ENCODE data around the gene NRXN3.

- TF ChIP-seq EZH2 (IDR thresholded peaks at IDR 0.05; ENCODE audit: borderline replicate concordance) = no peak
- TF ChIP-seq, protein P1, sequence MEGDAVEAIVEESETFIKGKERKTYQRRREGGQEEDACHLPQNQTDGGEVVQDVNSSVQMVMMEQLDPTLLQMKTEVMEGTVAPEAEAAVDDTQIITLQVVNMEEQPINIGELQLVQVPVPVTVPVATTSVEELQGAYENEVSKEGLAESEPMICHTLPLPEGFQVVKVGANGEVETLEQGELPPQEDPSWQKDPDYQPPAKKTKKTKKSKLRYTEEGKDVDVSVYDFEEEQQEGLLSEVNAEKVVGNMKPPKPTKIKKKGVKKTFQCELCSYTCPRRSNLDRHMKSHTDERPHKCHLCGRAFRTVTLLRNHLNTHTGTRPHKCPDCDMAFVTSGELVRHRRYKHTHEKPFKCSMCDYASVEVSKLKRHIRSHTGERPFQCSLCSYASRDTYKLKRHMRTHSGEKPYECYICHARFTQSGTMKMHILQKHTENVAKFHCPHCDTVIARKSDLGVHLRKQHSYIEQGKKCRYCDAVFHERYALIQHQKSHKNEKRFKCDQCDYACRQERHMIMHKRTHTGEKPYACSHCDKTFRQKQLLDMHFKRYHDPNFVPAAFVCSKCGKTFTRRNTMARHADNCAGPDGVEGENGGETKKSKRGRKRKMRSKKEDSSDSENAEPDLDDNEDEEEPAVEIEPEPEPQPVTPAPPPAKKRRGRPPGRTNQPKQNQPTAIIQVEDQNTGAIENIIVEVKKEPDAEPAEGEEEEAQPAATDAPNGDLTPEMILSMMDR (IDR thresholded peaks at IDR 0.05; ENCODE audit: poor library complexity) = no peak
- TF ChIP-seq EZH2phosphoT487 (IDR thresholded peaks at IDR 0.05; ENCODE audit: low read depth, severe bottlenecking, unreplicated experiment) = no peak
Measured at GRCh38 chr14:78805570-78805969, 635.4 kb downstream of the NRXN3 start.
